Bronchial epithelial cell (primary cell): Measurements from ENCODE around the gene TBL1X. TPM values are rescaled to one million over a fixed set of nuclear protein-coding genes. Genes with fewer than 3 reads are reported as not detected.

Experiments used
- DNase-seq: peaks from one replicate; pipeline ENCODE4 v3.0.0-alpha.2; 2010; ENCODE audit warnings: low read depth
- FAIRE-seq: peaks from 2 replicates; lab custom pipeline; 2011; peaks lifted over from hg19 to GRCh38; lab: Jason Lieb, UNC
- H3K27me3 ChIP-seq: 2 replicates; pipeline ENCODE4 v1.5.1; 2011; ENCODE audit warnings: low read length; ENCODE audit not compliant: control insufficient read depth, insufficient read depth
- H3K36me3 ChIP-seq: 2 replicates; pipeline ENCODE4 v1.5.1; 2011; ENCODE audit warnings: low read length; ENCODE audit not compliant: control insufficient read depth, insufficient read depth
- H3K4me3 ChIP-seq: 2 replicates; pipeline ENCODE4 v1.5.1; 2011; ENCODE audit warnings: mild to moderate bottlenecking, low read depth, low read length, control low read depth
- CTCF ChIP-seq: IDR thresholded peaks from 2 replicates; pipeline ENCODE4 v1.5.1; 2011; ENCODE audit warnings: mild to moderate bottlenecking, moderate library complexity, low read length, control low read depth, inconsistent platforms; ENCODE audit not compliant: insufficient read depth, severe bottlenecking
- total RNA-seq: library from RNA; depleted of rRNA; stranded (reverse); fragments of >200 nt; gene quantifications from 2 replicates; pipeline ENCODE4 v1.2.1, GENCODE V29; 2014

Gene TBL1X
- total RNA-seq, 1 donor from 2014 or later, result 14.2 TPM

- Histone ChIP-seq H3K27me3 (no peaks in the 10 kb centered on the region), H3K36me3 (no peaks in the 10 kb centered on the region), H3K4me3 (no peak overlapping the region)
- no peak for FAIRE-seq
- TF ChIP-seq CTCF, result no peak
- DNase-seq, result no peak
These were observed 161.5 kb downstream of the TBL1X start for GRCh38 chrX:9626379-9626778.

GRCh38 chrX:9627922-9628321 is 163.1 kb downstream of the TBL1X start:
- DNase-seq (no peak), FAIRE-seq (no peak)
- TF ChIP-seq CTCF, result no peak

DNA sequence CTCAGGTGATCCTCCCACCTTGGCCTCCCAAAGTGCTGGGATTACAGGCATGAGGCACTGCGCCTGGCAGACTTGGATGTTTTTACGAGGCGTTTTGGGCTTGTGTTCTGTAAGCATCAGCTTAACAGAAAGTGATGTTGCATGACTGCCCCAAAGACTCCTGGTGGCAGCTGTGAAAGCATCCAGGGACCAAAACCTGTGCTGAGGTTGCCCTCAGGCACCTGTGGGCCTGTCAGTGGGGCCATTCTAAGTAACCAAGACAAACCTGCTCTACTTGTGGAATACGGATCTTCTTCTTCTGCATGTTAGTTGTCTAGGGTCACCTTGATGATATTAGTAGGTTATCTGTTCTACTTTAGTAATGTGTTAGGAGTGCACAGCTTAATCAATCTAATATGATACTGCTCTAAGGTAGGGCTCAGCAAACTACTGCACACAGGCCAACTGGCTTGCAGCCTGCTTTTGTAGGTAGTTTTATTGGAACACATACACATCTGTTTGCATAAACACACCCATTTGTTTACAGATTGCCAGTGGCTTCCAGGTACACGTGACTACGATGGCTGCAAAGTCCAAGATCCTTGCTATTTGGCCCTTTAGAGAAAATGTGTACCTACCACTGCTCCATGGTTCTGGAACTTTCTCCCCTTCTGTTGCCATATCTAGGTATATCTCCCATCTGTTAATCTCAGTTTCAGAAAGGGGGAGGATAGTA is 164.1 kb downstream of the TBL1X start:
- no peak for TF ChIP-seq CTCF
- no peak for FAIRE-seq
- Histone ChIP-seq H3K4me3 (no peak overlapping the region), H3K36me3 (no peaks in the 10 kb centered on the region), H3K27me3 (no peaks in the 10 kb centered on the region)
- no peak for DNase-seq

More at GRCh38 chrX:9627922-9628321, 163.1 kb downstream of the TBL1X start:
- Histone ChIP-seq H3K4me3 (no peak overlapping the region), H3K36me3 (no peaks in the 10 kb centered on the region), H3K27me3 (no peaks in the 10 kb centered on the region)

- H3K4me3 ChIP-seq, result no peak overlapping the region
- H3K36me3 ChIP-seq, result no peaks in the 10 kb centered on the region
- no peak for DNase-seq
- no peaks in the 10 kb centered on the region for H3K27me3 ChIP-seq
- no peak for TF ChIP-seq CTCF
- FAIRE-seq, result no peak
These were observed 169.7 kb downstream of the TBL1X start for GRCh38 chrX:9634551-9634950.

DNA sequence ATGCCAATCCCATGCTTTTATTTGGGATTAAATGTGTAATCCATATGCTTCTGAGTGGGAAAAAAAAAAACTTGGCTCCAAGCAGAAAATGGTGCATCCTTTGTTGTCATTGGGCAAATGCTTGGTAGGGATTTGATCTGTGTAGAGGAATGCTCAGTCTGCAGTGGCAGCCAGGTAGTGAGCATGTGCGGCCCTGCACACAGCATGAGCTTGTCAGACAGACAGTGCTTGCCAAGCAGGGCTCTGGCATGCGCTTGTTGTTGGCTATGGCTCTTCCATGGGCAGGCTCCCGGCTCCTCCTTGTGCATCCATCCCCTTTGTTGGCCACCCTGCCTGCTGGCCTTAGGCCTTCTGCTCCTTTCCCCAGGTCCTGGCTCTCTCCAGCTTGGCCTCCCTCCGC is 170.5 kb downstream of the TBL1X start:
- no peak for TF ChIP-seq CTCF
- FAIRE-seq (no peak), DNase-seq (no peak)
- H3K36me3 ChIP-seq, result no peaks in the 10 kb centered on the region
- H3K27me3 ChIP-seq, result no peaks in the 10 kb centered on the region
- no peak overlapping the region for H3K4me3 ChIP-seq

- no peak for DNase-seq
- no peak overlapping the region for H3K4me3 ChIP-seq
- no peak for TF ChIP-seq CTCF
- no peaks in the 10 kb centered on the region for H3K36me3 ChIP-seq
- H3K27me3 ChIP-seq, result no peaks in the 10 kb centered on the region
- FAIRE-seq, result no peak
These were observed 170.9 kb downstream of the TBL1X start for GRCh38 chrX:9635803-9636202.
